Measurements from ENCODE around the gene PACSIN3. TPM values are rescaled to one million over a fixed set of nuclear protein-coding genes. Genes with fewer than 3 reads are reported as not detected.

Gene PACSIN3
- total RNA-seq, 4 donors from 2014 or later = 11.2 to 47.4 (median 16.8) TPM

DNA sequence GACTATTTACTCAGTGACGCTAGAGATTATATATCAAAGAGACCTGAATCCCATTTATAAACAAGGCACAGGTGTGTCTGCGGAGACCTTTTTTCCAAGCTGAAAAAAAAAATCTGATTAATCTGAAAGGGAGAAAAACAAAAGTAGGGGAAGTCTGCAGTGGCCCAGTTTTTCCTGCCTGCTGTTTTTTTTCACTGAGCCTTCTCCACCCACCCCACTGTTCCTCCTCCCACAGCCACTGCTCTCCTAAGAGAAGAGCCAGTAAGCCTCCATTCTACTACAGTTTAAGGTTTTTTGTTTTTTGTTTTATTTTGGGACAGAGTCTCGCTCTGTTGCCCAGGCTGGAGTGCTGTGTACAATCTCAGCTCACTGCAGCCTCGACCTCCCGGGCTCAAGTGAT, 28.0 kb downstream of the PACSIN3 start:
- TF ChIP-seq, protein P1, sequence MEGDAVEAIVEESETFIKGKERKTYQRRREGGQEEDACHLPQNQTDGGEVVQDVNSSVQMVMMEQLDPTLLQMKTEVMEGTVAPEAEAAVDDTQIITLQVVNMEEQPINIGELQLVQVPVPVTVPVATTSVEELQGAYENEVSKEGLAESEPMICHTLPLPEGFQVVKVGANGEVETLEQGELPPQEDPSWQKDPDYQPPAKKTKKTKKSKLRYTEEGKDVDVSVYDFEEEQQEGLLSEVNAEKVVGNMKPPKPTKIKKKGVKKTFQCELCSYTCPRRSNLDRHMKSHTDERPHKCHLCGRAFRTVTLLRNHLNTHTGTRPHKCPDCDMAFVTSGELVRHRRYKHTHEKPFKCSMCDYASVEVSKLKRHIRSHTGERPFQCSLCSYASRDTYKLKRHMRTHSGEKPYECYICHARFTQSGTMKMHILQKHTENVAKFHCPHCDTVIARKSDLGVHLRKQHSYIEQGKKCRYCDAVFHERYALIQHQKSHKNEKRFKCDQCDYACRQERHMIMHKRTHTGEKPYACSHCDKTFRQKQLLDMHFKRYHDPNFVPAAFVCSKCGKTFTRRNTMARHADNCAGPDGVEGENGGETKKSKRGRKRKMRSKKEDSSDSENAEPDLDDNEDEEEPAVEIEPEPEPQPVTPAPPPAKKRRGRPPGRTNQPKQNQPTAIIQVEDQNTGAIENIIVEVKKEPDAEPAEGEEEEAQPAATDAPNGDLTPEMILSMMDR (IDR thresholded peaks at IDR 0.05) = no peak
- ATAC-seq (ENCODE audit: low FRiP score) (no peak), DNase-seq (ENCODE audit: low spot score) (no peak)

DNA sequence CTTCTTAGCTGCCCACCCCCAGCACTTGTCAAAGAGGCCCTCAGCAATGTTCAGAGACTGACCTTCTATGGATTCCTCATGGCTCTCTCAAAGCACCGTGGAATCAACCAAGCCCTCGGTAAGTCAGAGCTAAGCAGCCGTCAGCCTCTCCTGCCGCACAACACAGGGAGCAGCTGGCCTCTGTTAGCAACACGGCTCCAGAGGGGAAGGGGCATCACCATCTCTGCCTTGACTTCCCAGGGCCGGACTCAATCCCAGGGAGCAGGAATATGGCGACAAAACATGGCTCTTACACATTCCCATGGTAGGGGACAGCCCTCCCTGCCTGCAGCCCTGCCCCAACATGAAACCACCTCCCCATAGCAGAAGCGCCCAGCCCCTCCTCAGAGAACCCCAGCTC, 28.4 kb downstream of the PACSIN3 start:
- TF ChIP-seq, protein P1 (IDR thresholded peaks at IDR 0.05) = no peak
- no peak for DNase-seq (ENCODE audit: low spot score)

DNA sequence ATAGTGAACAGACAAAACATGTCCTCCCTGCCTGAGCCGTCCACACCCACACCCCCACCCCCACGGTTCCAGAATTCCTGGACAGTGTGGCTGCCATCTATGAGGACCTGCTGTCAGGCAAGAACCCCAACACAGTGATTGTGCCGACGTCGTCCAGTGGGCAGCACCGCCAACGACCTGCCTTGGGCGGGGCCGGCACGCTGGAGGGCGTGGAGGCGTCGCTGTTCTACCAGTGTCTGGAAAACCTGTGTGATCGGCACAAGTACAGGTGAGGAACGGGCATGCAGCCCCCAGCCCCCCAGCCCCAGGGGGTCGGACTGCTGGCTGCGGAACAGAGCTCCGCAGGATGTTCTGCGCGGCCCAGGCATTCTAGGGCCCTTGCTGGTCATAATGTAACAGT, 29.3 kb downstream of the PACSIN3 start:
- ATAC-seq (ENCODE audit: low FRiP score) = no peak
- TF ChIP-seq, protein P1 (IDR thresholded peaks at IDR 0.05) = no peak
- no peak for DNase-seq (ENCODE audit: low spot score)

More for the DNA sequence above, 28.4 kb downstream of the PACSIN3 start:
- no peak for ATAC-seq (ENCODE audit: low FRiP score)

DNA sequence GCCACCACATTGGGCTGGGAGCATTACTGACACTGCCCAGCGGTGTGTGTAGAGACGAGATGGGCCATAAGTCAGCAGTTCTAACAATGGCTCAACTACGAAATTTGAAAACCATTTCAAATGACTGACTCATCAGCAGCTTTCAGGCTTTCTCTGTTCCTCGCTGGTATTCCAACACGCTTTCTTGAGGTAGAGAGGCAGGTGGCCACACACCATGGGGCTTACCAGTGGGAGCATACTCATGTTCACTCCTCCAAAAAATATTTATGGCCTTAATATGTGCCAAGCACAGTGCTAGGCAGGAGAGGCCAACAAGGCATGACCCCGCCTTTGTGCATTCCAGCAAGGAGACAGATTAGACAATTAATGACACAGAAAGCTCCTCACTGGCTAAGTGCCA, 29.9 kb downstream of the PACSIN3 start:
- TF ChIP-seq, protein P1 (IDR thresholded peaks at IDR 0.05) = no peak
- ATAC-seq (ENCODE audit: low FRiP score) = no peak

DNA sequence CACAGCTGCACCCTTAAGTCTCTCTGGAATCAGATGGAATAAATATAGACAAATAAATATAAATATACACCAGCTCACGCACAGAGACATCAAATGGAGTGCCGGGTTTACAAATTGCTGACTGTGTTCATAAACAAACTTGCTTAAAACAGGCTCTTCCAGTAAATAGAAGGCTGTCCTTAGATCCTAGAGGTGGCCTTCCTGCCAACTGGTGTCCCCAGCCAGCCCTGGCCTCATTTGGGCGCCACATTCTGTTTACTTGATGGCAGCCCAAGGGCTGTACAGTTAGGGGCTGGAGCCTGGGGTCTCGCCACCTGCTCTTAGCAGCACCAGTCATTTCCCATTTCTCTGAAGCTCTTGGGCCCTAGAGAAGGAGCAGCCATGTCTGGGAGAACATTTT, 30.4 kb downstream of the PACSIN3 start:
- ATAC-seq (ENCODE audit: low FRiP score) (no peak), DNase-seq (ENCODE audit: low spot score) (no peak)
- TF ChIP-seq, protein P1 (IDR thresholded peaks at IDR 0.05) = no peak

More for the DNA sequence above, 29.9 kb downstream of the PACSIN3 start:
- DNase-seq (ENCODE audit: low spot score) = no peak

DNA sequence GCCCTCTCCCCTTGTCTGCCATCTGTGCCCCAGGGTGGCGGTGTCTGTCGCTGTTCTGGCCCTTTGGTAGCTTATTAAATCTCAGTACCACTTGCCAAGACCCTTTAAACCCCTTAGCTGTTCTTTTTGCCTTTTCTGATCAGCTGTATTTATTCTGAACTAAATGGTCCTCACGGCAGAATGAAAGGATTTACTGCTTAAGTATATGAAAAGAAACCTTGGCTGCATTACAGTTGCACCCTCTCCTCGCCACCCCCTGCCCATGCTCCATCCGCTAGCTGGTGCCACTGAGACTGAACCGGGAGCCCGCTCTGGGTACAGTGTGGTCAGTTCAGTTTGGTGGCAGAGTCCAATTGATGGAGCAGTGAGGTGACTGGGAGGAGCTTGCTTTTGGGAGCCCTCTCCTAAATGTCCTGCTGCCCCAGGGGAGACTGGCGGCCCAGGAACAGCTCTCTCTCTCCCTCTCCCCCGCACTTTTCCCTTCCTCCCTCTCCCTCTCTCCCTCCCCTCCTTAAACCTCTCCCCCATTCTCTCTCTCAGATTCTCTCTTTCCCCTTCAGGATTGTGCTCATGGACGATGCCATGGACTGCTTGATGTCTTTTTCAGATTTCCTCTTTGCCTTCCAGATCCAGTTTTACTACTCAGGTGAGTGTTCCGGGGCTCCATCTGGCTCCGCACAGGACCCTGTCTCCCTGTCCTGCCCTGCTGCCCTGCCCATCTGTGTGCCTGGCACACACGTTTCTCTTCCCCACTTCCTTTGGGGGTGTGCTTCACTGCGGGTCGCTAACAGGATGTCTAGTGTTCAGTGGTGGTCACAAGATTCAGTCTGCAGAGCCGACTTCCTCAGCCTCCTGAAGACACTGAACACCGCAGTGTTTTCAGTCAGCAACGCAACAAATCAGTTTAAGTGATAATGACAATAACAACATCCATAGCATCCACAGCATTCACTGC, 31.3 kb downstream of the PACSIN3 start:
- no peak for DNase-seq (ENCODE audit: low spot score)
- ATAC-seq (ENCODE audit: low FRiP score) = no peak
- TF ChIP-seq, protein P1 (IDR thresholded peaks at IDR 0.05) = no peak

Data from omental fat pad (tissue), 4 donors.